ENCODE data around the gene ABCA12.

DNA sequence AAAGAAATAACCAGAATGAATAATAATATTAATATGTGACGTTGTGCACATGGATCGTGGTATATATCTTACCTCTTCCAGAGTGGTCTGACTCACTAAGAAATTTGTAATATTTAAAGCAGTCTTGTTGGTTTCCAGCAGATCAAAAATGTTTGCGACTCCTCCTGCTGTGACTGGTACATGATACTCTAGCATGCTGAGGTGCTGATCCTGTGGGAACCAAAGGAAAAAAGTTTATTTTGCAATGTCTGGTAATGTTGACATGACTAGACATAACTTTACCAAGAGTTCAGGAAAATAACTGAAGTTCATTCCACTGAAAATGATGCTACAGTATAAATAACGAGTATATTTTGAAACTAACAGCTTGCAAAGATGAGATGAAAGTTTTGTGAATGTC lies 204.4 kb downstream of the ABCA12 start:
- TF ChIP-seq POLR2A (IDR thresholded peaks at IDR 0.05) = no peak
- TF ChIP-seq POLR2AphosphoS5 (IDR thresholded peaks at IDR 0.05) = no peak
- no peak for TF ChIP-seq EP300 (IDR thresholded peaks at IDR 0.05)

Data from gastroesophageal sphincter (tissue), 2 donors.